Measurements from ENCODE around the gene SCTR. TPM values are rescaled to one million over a fixed set of nuclear protein-coding genes. Genes with fewer than 3 reads are reported as not detected.

SCTR gene
- total and polyA plus RNA-seq, 2 of the 13 experiments (the other 11 are each of a cell fraction or from before 2014, with no cell fraction given), result not detected

DNA sequence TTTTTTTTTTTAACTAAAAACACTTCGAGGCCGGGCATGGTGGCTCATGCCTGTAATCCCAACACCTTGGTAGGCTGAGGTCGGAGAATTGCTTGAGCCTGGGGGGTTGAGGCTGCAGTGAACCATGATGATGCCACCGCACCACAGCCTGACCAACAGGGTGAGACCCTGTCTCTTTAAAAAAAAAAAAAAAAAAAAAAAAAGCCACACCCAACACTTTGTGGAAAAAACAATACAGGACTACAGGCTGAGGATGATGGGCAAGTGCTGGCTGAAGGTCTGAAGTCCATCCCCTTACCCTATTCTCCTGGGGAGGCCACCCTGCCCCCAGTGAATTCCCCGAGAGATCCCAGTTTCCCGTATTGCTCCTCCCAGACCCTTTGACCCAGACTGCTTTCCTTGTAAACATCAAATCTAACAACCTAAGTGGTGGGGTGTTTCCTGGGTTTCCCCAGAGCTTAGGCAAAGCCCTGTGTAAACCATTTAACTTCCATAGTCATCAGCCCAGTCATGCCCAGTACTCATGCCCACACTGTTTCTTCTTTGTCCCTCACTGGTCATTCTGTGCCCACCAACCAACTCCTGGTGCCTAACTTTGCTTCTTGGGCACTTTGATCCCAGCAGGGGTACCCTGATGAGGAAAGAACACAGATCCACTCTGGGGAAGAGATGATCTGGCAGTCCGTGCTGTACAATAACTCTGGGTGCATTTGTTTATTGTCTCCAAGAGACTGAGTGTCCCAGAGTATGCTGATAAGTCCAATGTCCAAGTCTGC lies 98.5 kb downstream of the SCTR start (continued):
- TF ChIP-seq KLF16 (CRISPR knock-in tag; IDR thresholded peaks at IDR 0.05) (peak in 1 of 2 experiments; percentile 71; a peak in 1 of 4 replicates), TCF12 (IDR thresholded peaks at IDR 0.05) (no peak), TCF12 (CRISPR knock-in tag; IDR thresholded peaks at IDR 0.05) (peak; percentile 83; the same call in 1 of the 2 replicates), NR1H2 (CRISPR knock-in tag; IDR thresholded peaks at IDR 0.05; ENCODE audit: borderline replicate concordance, low read depth) (no peak), ZNF160 (CRISPR knock-in tag; IDR thresholded peaks at IDR 0.05) (no peak), FOXP4 (CRISPR knock-in tag; IDR thresholded peaks at IDR 0.05) (peak; percentile 94), NFE2L2 (IDR thresholded peaks at IDR 0.05; ENCODE audit: low read length) (no peak), JUND (CRISPR knock-in tag; IDR thresholded peaks at IDR 0.05) (peak; percentile 45; the same call in 1 of the 2 replicates), RXRA (CRISPR knock-in tag; IDR thresholded peaks at IDR 0.05) (peak; percentile 98), EZH2 (conservative IDR thresholded peaks at IDR 0.05; ENCODE audit: low read depth, low read length) (no peak), SAP130 (CRISPR knock-in tag; IDR thresholded peaks at IDR 0.05; ENCODE audit: low read depth) (peak; percentile 86), ZBTB34 (CRISPR knock-in tag; IDR thresholded peaks at IDR 0.05) (0 out of 2 replicates have a peak, but pooled peaks have one; percentile 15), ZNF274 (CRISPR knock-in tag; IDR thresholded peaks at IDR 0.05) (0 out of 2 replicates have a peak, but pooled peaks have one; percentile 31), ZNF572 (CRISPR knock-in tag; IDR thresholded peaks at IDR 0.05) (no peak), ZNF180 (CRISPR knock-in tag; IDR thresholded peaks at IDR 0.05; ENCODE audit: borderline replicate concordance, low read depth) (no peak), ZBTB7A (CRISPR knock-in tag; IDR thresholded peaks at IDR 0.05) (no peak)
- TF ChIP-seq, protein P1, sequence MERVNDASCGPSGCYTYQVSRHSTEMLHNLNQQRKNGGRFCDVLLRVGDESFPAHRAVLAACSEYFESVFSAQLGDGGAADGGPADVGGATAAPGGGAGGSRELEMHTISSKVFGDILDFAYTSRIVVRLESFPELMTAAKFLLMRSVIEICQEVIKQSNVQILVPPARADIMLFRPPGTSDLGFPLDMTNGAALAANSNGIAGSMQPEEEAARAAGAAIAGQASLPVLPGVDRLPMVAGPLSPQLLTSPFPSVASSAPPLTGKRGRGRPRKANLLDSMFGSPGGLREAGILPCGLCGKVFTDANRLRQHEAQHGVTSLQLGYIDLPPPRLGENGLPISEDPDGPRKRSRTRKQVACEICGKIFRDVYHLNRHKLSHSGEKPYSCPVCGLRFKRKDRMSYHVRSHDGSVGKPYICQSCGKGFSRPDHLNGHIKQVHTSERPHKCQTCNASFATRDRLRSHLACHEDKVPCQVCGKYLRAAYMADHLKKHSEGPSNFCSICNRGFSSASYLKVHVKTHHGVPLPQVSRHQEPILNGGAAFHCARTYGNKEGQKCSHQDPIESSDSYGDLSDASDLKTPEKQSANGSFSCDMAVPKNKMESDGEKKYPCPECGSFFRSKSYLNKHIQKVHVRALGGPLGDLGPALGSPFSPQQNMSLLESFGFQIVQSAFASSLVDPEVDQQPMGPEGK (CRISPR knock-in tag; IDR thresholded peaks at IDR 0.05), result peak; percentile 99
- TF ChIP-seq, protein P2, sequence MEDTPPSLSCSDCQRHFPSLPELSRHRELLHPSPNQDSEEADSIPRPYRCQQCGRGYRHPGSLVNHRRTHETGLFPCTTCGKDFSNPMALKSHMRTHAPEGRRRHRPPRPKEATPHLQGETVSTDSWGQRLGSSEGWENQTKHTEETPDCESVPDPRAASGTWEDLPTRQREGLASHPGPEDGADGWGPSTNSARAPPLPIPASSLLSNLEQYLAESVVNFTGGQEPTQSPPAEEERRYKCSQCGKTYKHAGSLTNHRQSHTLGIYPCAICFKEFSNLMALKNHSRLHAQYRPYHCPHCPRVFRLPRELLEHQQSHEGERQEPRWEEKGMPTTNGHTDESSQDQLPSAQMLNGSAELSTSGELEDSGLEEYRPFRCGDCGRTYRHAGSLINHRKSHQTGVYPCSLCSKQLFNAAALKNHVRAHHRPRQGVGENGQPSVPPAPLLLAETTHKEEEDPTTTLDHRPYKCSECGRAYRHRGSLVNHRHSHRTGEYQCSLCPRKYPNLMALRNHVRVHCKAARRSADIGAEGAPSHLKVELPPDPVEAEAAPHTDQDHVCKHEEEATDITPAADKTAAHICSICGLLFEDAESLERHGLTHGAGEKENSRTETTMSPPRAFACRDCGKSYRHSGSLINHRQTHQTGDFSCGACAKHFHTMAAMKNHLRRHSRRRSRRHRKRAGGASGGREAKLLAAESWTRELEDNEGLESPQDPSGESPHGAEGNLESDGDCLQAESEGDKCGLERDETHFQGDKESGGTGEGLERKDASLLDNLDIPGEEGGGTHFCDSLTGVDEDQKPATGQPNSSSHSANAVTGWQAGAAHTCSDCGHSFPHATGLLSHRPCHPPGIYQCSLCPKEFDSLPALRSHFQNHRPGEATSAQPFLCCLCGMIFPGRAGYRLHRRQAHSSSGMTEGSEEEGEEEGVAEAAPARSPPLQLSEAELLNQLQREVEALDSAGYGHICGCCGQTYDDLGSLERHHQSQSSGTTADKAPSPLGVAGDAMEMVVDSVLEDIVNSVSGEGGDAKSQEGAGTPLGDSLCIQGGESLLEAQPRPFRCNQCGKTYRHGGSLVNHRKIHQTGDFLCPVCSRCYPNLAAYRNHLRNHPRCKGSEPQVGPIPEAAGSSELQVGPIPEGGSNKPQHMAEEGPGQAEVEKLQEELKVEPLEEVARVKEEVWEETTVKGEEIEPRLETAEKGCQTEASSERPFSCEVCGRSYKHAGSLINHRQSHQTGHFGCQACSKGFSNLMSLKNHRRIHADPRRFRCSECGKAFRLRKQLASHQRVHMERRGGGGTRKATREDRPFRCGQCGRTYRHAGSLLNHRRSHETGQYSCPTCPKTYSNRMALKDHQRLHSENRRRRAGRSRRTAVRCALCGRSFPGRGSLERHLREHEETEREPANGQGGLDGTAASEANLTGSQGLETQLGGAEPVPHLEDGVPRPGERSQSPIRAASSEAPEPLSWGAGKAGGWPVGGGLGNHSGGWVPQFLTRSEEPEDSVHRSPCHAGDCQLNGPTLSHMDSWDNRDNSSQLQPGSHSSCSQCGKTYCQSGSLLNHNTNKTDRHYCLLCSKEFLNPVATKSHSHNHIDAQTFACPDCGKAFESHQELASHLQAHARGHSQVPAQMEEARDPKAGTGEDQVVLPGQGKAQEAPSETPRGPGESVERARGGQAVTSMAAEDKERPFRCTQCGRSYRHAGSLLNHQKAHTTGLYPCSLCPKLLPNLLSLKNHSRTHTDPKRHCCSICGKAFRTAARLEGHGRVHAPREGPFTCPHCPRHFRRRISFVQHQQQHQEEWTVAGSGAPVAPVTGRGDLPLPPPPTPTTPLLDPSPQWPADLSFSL (CRISPR knock-in tag; IDR thresholded peaks at IDR 0.05), result 0 out of 2 replicates have a peak, but pooled peaks have one; percentile 47
